ENCODE measurements around the gene KPNB1.

- TF ChIP-seq POLR2A (IDR thresholded peaks at IDR 0.05) (no peak), CTCF (IDR thresholded peaks at IDR 0.05) (no peak), POLR2AphosphoS5 (IDR thresholded peaks at IDR 0.05) (no peak), EP300 (IDR thresholded peaks at IDR 0.05) (no peak)
These were observed 71.2 kb downstream of the KPNB1 start for GRCh38 chr17:47720754-47721533.

All from suprapubic skin (tissue), 4 donors.